ENCODE results near the gene AFG1L.

AFG1L gene

DNA sequence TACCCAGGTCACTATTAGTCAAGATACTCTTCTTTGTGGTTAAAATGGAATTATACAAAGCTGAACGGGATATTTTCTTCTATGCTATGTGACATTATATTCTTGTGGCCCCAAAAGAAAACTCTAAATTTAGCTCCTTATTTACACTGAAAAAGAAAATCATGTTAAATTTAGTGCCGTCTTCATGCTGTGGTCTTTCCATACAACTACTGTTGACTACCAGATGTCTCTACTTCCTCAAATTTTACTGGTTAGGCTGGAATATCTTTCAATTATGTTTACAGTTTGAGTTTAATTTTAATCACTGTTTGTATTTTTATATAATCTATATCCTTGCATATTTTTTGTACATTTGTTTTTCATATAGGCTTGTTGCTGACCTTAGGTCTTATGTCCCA is 170.2 kb downstream of the AFG1L start:
- DNase-seq = no peak

DNA sequence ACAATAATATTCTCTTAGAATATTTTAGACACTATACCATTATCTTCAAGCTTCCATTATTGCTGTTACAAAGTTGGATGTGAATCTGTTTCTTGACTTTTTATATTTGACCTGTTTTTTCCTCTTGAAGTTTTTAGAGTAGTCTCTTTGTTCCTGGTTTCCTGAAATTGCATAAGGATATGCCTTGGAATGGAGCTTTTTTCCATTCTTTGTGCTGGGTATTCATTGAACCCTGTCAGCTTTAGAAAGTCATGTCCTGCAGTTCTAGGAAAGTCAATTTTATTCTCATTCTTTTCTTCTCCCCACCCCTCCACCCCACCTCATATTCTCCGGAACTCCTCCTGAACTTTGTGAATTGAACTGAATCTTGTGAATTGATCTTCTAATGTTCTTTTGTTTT is 173.5 kb downstream of the AFG1L start:
- DNase-seq = no peak

DNA sequence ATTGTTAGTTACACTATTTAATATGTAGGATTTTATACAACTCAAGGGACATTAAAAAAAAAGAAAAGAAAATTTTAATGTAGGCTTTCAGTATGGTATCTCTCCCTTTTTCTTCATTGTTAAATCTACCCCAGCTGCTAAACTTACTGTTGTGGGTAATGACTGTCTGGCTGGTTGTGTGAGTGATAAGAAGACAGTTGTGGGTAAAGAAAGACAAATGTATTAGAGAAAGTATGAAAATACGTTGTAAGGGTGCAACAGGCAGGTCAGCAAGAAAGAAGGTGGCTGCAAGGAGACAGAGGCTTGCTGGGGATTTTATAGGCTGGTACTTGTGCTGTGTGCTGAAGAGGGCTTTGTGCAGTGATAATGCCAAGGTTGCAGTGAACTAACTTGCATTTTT is 174.5 kb downstream of the AFG1L start:
- no peak for DNase-seq

DNA sequence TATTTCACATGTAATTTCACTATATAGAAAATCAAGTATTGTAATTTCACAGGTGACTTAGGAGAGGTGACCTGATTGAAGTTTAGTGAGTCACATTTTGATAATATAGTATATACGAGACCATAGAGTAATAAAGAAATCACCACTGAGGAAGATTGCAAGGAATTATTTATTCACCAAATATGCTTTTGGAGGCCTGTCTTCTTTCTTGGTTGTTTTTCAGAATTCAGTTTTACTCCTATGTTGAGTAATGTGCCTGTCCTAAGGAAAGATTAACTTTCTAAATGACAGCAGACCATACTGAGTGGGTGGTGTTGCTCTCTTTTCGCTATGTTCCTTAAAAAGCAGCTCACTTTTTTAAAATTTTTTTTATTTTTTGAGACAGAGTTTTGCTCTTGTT is 178.3 kb downstream of the AFG1L start:
- DNase-seq = no peak

DNA sequence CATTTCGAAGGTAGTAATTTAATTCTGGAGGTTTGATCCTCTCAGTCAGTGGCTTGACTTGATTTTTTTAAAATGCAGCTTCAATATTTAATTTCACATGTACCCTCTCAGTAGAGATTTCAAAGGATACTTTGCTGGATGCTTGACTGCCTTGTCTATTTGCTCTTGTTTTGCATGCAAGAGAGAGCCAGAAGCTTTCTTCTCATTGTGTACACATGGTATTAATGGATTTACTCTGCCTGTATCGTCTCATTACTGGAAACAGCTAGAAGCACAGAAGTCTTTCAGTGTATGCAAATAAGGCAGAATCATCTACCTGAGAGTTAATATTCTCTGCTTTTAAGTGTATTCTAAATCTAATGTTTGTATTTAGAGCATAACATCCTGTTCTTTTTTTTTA is 181.5 kb downstream of the AFG1L start:
- no peak for DNase-seq

- no peak for DNase-seq
Observed at GRCh38 chr6:108476847-108477430, 182.1 kb downstream of the AFG1L start.

DNA sequence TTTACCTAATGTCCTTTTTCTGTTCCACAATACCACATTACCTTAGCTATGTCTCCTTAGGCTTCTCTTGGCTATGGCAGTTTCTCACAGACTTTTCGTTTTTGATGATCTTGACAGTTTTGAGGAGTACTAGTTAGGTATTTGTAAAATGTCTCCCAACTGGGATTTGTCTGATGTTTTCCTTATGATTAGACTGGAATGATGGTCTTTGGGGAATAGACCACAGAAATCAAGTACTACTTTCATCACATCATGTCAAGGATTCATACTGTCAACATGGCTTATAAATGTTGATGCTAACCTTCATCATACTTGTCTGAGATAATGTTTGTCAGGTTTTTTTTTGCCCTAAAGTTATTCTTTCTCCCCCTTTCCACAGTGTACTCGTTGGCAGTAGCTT is 187.7 kb downstream of the AFG1L start:
- no peak for DNase-seq

GRCh38 chr6:108484016-108484415 is 189.2 kb downstream of the AFG1L start:
- DNase-seq = no peak

- DNase-seq = no peak
Observed at GRCh38 chr6:108489699-108490098, 194.8 kb downstream of the AFG1L start.

- DNase-seq = peak; percentile 32
Observed at GRCh38 chr6:108492131-108492766, 197.4 kb downstream of the AFG1L start.

DNA sequence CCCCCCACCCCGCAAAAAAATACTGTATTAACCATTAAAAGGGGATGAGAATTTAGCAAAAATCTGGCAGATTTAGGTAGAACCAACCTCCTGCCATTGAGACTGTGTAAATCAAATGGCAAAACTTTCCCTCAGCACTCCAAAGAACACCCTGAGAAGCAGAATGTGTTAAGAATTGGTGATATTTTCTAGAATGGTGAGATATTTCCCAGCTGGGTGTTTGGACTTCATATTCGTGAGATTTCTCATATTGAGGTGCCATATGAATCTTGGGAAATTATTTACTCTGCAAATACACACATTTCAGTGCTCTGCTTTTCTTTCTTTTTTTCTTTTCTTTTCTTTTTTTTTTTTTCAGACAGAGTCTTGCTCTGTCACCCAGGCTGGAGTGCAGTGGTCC is 199.6 kb downstream of the AFG1L start:
- no peak for DNase-seq

DNA sequence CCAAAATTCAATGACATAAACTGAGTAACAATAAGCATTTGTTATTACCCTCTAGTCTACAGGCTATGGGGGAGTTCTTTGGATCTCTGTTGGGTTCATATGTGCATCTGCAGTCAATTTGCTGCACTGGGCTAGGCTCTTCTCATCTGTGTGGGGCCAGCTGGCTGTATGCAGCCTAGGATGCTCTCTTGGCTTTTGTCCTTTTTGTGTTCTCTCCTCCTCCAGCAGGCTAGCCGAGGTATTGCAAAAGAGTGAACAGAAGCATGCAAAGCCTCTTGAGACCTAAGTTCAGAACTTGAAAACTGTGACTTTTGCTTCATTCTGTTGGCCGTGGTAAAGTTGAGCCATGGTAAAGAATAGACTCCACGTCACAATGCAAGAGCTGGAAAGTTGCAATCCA is 203.0 kb downstream of the AFG1L start:
- DNase-seq = peak; percentile 38

- peak; percentile 41 for DNase-seq
Observed at GRCh38 chr6:108501559-108501958, 206.7 kb downstream of the AFG1L start.

DNA sequence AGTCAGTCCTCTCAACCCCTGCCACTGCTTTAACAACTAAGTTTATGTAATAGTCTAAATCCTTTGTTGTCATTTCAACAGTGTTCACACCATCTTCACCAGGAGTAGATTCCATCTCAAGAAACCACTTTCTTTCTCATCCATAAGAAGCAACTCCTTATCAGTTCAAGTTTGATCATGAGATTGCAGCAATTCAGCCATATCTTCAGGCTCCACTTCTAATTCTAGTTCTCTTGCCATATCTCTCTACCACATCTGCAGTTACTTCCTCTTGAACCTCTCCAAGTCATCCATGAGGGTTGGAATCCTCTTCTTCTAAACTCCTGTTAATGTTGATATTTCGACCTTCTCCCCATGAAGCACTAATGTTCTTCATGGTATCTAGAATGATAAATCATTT is 208.0 kb downstream of the AFG1L start:
- DNase-seq = no peak

DNA sequence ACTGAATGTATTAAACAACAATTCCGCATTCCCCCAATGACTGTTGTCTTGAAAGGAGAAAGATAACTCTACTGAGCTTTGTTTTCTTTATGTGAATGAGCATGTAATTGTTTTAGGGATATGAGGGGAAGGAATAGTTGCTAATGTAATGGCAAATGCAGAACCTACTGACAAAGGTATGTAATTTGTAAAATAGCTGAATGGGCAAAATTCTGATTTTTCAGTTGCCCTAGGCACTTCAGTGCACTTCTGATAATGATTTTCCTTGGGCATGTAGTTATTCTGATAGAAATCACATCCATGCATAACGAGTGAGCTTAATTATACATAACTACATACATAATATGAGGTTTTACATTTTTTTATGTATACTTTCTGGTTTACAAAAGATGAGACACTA is 212.5 kb downstream of the AFG1L start:
- no peak for DNase-seq

DNA sequence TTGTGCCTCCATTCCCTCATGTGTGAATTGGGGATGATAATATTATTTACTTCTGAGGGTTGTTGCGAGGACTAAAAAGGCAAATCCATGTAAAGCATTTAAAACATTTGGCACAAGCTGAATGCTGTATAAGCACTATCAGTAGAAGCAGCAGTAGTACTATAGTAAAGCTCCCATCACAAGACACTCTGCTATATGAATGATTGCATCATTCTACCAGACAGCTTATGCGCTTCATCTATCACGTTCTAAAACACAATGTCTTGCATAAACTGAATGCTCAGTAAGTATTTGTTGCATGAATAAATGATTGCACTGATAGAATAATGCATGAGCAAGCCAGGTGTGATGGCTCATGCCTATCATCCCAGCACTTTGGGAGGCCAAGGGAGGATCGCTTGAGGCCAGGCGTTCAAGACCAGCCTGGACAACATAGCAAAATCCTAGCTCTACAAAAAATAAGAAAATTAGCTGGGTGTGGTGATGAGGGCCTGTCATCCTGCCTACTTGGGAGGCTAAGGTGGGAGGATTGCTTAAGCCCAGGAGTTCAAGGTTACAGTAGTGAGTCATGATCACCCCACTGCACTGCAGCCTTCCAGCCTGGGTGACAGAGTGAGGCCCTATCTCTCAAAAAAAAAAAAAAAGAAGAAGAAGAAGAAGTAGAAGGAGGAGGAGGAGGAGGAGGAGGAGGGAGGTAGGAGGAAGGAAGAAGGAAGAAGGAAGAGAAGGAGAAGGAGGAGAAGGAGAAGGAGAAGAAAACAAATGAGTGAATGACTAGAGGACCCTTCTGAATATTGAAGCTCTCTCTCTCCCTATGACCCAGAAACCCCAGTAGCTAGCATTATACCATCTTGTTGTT is 215.8 kb downstream of the AFG1L start:
- no peak for DNase-seq

DNA sequence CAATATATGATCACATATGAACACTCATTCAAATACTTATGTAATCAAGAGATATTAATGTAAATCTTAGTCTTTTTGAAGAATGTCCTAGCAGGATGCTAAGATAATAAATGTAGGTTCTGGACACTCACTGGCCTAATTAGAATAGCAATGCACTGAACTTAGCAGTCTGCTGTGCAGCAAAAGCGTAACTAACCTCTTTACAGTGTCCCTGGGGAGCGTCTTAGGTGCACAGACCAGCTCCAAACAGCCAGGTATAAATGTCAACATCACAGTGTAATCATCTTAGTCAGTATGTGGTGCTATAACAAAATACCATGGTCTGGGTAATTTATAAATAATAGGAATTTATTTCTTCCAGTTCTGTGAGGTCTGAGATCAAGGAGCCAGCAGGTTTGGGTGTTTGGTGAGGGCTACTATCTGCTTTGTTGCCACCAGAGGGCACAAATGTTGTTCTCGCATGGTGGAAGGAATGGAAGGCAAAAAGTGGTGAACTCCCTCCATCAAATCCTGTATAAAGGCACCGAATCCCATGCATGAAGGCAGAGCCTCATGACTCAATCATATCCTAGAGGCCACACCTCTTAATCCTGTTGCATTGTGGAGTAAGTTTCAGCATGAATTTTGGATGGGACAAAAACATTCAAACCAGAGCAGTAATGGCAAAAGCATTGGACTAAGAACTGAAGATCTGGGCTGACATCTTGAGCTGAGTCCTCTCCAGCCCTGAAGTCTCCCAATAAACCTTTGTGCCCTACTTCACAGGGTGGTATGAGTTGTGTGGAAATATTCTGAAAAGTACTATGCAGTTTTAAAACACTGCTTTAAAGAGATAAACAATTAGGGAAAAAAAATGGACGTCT is 224.1 kb downstream of the AFG1L start:
- no peak for DNase-seq

DNA sequence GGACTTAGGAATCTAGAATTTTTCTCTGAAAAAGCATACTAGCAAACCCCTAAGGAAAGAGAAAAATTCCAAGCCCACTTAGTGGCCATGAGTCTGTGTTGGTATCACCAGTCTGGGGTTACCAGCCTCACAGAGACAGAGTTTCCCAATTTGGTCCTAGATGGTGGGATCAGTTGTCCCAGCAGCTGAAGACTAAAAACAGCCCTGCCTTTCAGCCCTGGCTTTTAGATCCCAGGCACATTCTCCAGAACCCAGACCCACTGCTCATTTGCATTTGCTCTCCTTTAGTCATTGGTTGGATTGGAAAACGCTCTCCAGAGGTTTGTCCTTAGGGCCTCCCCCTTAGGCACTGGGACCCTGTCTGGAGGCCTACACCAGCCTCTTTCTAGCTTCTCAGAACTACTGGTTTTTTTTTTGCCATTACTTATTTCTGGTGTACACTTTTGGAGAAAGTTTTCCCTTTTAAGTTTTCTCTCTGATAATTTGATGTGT is 226.8 kb downstream of the AFG1L start:
- no peak for DNase-seq

DNA sequence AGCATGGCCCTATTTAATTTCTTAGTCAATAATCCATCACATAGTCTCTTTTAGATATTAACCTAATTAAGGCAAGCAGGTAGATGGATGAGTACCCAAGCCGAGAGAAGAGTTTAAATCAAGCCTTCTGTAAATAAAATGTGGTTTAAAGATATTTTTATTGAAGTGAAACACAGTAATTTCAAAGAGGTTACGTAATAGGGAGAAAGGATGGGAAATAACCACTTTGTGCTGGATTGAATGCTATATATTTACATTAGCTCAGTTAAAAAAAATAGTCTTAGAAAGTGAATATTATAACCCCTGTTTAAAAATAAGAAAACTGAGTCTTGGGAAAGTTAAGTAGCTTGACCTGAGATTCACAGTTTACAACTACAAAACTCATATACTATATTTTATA is 228.8 kb downstream of the AFG1L start:
- no peak for DNase-seq

- no peak for DNase-seq
Observed at GRCh38 chr6:108524528-108525248, 229.8 kb downstream of the AFG1L start.

DNA sequence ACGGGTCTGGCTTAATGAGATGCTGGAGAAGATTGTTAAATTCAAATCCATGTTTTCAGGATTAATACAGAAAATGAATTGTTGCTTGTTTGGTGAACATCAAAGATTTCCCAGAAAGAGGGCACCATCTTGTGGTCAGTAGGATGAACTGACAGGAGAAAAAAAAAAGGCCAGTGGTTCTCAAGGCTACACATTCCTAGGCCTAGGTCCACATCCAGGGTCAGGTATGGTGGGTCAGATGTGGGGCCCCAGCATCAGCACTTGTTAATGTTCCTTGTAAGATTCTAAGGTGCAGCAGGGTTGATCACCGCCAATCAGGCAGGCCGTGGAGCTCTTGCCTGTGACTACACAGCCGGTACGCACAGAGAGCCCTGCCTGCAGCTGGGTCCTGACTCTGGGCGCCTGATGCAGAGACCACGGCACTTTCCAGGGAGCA is 231.9 kb downstream of the AFG1L start:
- no peak for DNase-seq

- no peak for DNase-seq
Observed at GRCh38 chr6:108528878-108529277, 234.0 kb downstream of the AFG1L start.

Data from kidney glomerular epithelial cell (primary cell).